Osteoblast (primary cell): Measurements from ENCODE around the gene SDHB. TPM values are rescaled to one million over a fixed set of nuclear protein-coding genes. Genes with fewer than 3 reads are reported as not detected.

Experiments used
- DNase-seq: peaks from one replicate; pipeline ENCODE4 v3.0.0; 2011; ENCODE audit warnings: low spot score, mixed read lengths; ENCODE audit not compliant: insufficient read length; ENCODE audit errors: missing footprints
- H2AFZ ChIP-seq: 2 replicates; pipeline ENCODE4 v1.6.0; 2011; ENCODE audit warnings: mild to moderate bottlenecking, low read length
- H3K27ac ChIP-seq: 2 replicates; pipeline ENCODE4 v1.5.1; 2011; ENCODE audit warnings: mild to moderate bottlenecking, low read depth, low read length, moderate library complexity
- H3K27me3 ChIP-seq: 2 replicates; pipeline ENCODE4 v1.6.0; 2012; ENCODE audit warnings: mild to moderate bottlenecking, control low read depth, inconsistent platforms, low read length, moderate library complexity; ENCODE audit not compliant: insufficient read depth
- H3K36me3 ChIP-seq: 2 replicates; pipeline ENCODE4 v1.5.1; 2011; ENCODE audit warnings: mild to moderate bottlenecking, low read length, control low read depth, moderate library complexity; ENCODE audit not compliant: insufficient read depth
- H3K4me1 ChIP-seq: 2 replicates; pipeline ENCODE4 v1.5.1; 2011; ENCODE audit warnings: mild to moderate bottlenecking, low read length, control low read depth, moderate library complexity; ENCODE audit not compliant: insufficient read depth
- H3K4me2 ChIP-seq: 2 replicates; pipeline ENCODE4 v1.6.0; 2011; ENCODE audit warnings: mild to moderate bottlenecking, low read length; ENCODE audit not compliant: insufficient read depth
- H3K4me3 ChIP-seq: fragments of 200-600 bp; sonication (generic); 3 replicates; pipeline ENCODE4 v1.5.1; 2012; ENCODE audit warnings: mild to moderate bottlenecking, low read length, inconsistent platforms; ENCODE audit not compliant: insufficient read depth
- H3K79me2 ChIP-seq: 2 replicates; pipeline ENCODE4 v1.6.0; 2012; ENCODE audit warnings: mild to moderate bottlenecking, low read length, control low read depth, inconsistent platforms; ENCODE audit not compliant: insufficient read depth
- H3K9me3 ChIP-seq: 2 replicates; pipeline ENCODE4 v1.5.1; 2011; ENCODE audit warnings: low read depth, low read length, control low read depth
- H4K20me1 ChIP-seq: 2 replicates; pipeline ENCODE4 v1.6.0; 2012; ENCODE audit warnings: mild to moderate bottlenecking, low read length, control low read depth; ENCODE audit not compliant: insufficient read depth
- CTCF ChIP-seq: IDR thresholded peaks from 2 replicates; pipeline ENCODE4 v1.5.1; 2011; ENCODE audit warnings: mild to moderate bottlenecking, low read depth, low read length, moderate library complexity; ENCODE audit errors: extremely low read depth
- total RNA-seq: library from RNA; depleted of rRNA; stranded (reverse); fragments of >200 nt; gene quantifications from 2 replicates; pipeline ENCODE4 v1.2.3, GENCODE V29; 2012

The SDHB gene
- total RNA-seq, 1 donor = 87.6 TPM

DNA sequence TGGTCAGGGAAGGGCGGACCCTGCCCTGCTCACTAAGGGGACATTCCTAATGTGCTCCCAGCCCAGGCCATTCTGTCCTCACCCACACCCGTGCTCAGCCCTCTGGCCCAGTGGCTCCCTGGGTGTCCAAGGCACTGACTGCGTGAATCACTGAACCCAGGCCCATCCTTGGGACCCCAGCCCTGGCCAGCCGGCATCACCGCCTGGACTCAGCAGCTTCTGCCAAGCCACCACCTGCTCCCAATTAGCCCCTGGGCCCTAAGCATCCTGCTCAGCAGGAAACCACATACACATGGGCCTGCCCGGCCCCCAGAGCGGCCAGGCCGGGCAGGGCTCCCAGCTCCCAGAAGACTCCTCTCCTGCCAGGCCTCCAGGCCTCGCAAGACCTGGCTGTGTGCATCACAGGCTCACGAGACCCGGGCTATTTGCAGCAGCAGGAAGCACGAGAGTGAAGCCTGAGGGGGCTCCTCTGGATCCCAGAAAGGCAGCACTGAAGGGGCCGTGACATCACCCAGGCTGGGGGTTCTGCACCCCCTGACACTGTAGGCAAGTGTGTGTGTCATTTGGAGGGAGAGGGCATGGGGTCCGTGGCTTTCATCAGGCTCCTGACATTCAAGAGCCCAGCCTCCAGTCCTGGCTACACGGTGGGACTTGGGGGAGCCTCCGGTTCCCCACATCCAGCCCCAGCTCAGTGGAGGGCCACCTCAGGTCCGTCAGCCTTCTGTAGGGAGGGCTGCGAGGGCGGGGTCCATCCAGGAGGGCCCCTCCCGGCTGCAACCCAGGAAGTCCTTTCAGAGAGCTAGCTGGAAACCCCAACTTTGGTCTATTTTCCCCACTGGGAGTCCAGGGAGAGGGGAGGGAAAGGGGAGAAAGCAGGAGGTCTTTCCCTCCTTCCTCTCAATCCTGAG, 75.0 kb downstream of the SDHB start:
- Histone ChIP-seq H3K27ac (peak overlapping the region; percentile 51), H3K4me1 (peaks cover 34% of the 10 kb centered on the region), H3K36me3 (peaks cover 13% of the 10 kb centered on the region), H2AFZ (no peak overlapping the region), H3K27me3 (no peaks in the 10 kb centered on the region), H4K20me1 (peaks cover 28% of the 10 kb centered on the region), H3K4me3 (peak overlapping the region; percentile 78), H3K4me2 (peak overlapping the region; percentile 83), H3K79me2 (peaks cover 24% of the 10 kb centered on the region), H3K9me3 (no peaks in the 10 kb centered on the region)
- no peak for TF ChIP-seq CTCF
- DNase-seq = peak; percentile 100

- H3K27ac ChIP-seq = peak overlapping the region; percentile 51
- TF ChIP-seq CTCF = no peak
These were observed 75.7 kb downstream of the SDHB start for GRCh38 chr1:16978139-16978538.

DNA sequence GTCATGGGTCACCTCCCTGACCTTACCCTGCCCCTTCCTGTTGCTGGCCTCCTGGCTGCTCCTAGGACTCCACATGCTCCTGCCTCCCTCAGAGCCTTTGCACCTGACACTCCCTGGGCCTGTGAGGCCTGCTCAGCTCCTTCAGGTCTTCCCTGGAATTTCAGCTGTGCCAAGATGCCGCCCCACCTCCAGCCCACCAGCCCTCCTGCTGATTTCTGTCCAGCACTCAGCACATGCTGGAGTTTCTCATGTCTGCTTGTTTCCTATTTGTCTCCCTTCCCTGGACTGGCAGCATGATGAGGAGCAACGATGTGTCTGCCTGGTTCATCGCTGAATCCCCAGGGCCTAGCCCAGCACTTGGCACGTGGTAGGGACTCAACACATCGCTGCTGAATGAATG, 76.5 kb downstream of the SDHB start:
- Histone ChIP-seq H3K36me3 (peaks cover 21% of the 10 kb centered on the region), H3K4me3 (no peak overlapping the region), H3K4me1 (peaks cover 34% of the 10 kb centered on the region), H4K20me1 (peaks cover 33% of the 10 kb centered on the region), H2AFZ (no peak overlapping the region), H3K4me2 (no peak overlapping the region), H3K27ac (no peak overlapping the region), H3K79me2 (peaks cover 24% of the 10 kb centered on the region), H3K9me3 (no peaks in the 10 kb centered on the region), H3K27me3 (no peaks in the 10 kb centered on the region)
- peak; percentile 89 for DNase-seq
- TF ChIP-seq CTCF = no peak

More at GRCh38 chr1:16978139-16978538, 75.7 kb downstream of the SDHB start:
- no peak for DNase-seq
- Histone ChIP-seq H3K4me3 (no peak overlapping the region), H2AFZ (no peak overlapping the region), H3K36me3 (peaks cover 18% of the 10 kb centered on the region), H4K20me1 (peaks cover 30% of the 10 kb centered on the region), H3K4me1 (peaks cover 34% of the 10 kb centered on the region), H3K79me2 (peaks cover 24% of the 10 kb centered on the region), H3K4me2 (peak overlapping the region; percentile 83), H3K27me3 (no peaks in the 10 kb centered on the region), H3K9me3 (no peaks in the 10 kb centered on the region)

DNA sequence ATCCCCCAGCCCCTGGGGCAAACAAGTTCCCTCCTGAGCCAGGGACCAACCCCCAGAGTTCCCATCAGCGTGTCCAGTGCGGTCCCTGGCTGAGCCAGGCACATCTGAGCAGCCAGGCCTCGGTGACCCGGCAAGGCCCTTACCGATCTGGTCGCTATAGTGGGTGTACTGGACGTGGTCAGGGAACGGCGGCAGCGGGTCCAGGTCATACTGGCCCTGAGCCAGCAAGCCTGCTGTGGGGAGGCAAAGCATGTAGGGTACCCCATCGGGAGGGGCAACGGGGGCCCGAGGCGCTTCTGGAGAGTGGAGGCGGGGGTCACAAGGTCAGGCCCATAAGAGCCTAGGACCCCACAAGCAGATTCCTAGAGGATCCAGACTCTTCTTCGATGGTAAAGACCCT, 76.9 kb downstream of the SDHB start:
- H3K9me3 ChIP-seq = no peaks in the 10 kb centered on the region
- H3K27me3 ChIP-seq = no peaks in the 10 kb centered on the region
- no peak for DNase-seq
- peaks cover 24% of the 10 kb centered on the region for H3K36me3 ChIP-seq
- H3K4me1 ChIP-seq = peaks cover 31% of the 10 kb centered on the region
- peaks cover 24% of the 10 kb centered on the region for H3K79me2 ChIP-seq
- no peak overlapping the region for H3K27ac ChIP-seq
- no peak overlapping the region for H3K4me2 ChIP-seq
- no peak overlapping the region for H2AFZ ChIP-seq
- no peak for TF ChIP-seq CTCF
- peaks cover 33% of the 10 kb centered on the region for H4K20me1 ChIP-seq
- no peak overlapping the region for H3K4me3 ChIP-seq
